Stimulated activated naive CD8-positive, alpha-beta T cell treated with anti-CD3 and anti-CD28 coated beads, Interleukin-15, Interleukin-2, amounts not matched to agents 100 ng/mL and 50 ng/mL, for 24 hours (primary cell): ENCODE measurements around the gene SERINC5.
A peak's percentile ranks its signal among the peaks of the same experiment; 100 is the strongest.
"Not testable (repeated sequence)": the region's sequence is repeated elsewhere in the genome, so short reads cannot be mapped to it uniquely, and the experiment has no call there.

ENCODE experiments used
- H3K27ac Mint-ChIP-seq: one replicate; pipeline ENCODE4 v1.8.0; 2021; ENCODE audit warnings: mild to moderate bottlenecking, mixed read lengths
- H3K27me3 Mint-ChIP-seq: one replicate; pipeline ENCODE4 v1.8.0; 2021; ENCODE audit warnings: mixed read lengths
- H3K36me3 Mint-ChIP-seq: one replicate; pipeline ENCODE4 v1.8.0; 2021; ENCODE audit warnings: low read depth, mixed read lengths
- H3K4me1 Mint-ChIP-seq: one replicate; pipeline ENCODE4 v1.8.0; 2021; ENCODE audit warnings: low read depth, mixed read lengths
- H3K4me3 Mint-ChIP-seq: one replicate; pipeline ENCODE4 v1.8.0; 2021; ENCODE audit warnings: mild to moderate bottlenecking, mixed read lengths
- H3K9me3 Mint-ChIP-seq: one replicate; pipeline ENCODE4 v1.8.0; 2021; ENCODE audit warnings: mixed read lengths

The SERINC5 gene

DNA sequence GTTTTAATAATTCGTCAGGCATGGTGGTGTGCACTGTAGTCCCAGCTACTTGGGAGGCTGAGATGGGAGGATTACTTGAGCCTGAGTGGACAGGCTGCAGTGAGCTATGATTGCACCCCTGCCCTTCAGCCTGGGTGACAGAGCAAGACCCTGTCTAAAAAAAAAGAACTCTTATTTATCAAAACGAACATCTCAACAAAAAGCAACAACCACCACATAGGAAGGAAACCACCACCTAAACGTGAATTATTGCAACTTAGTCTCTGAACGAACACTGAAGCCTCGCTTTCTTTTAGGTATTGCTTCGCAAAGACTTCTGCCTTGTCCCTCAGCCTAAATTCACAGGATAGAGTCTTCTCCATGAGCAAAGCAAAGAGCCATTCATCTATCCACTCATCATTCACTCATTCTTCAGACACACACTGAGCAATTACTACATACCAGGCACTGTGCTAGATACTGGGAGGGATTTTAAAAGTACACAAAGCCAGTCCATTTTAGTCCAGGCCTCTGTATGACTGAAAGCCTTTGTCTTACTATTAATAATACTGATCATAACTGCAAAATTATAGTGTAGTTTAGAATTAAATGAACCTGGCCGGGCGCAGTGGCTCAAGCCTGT is 163.3 kb downstream of the SERINC5 start:
- Mint-ChIP-seq H3K36me3 (no peaks in the 10 kb centered on the region), H3K27ac (no peak overlapping the region), H3K4me3 (no peak overlapping the region), H3K4me1 (peaks cover 18% of the 10 kb centered on the region), H3K9me3 (no peaks in the 10 kb centered on the region), H3K27me3 (no peaks in the 10 kb centered on the region)

DNA sequence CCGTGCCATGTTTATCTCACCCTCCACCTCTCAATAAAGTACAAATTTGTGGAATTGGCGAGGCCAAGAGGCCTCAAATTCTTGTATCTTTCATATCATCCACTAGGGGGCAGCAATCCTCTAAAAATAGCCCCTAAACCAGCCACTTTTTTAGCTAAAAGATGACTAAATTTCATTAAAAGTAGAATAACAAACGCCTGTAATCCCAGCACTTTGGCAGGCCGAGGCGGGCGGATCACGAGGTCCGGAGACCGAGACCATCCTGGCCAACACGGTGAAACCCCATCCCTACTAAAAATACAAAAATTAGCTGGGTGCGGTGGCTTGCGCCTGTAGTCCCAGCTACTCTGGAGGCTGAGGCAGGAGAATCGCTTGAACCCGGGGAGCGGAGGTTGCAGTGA is 164.1 kb downstream of the SERINC5 start:
- not testable (repeated sequence) for H3K36me3 Mint-ChIP-seq, H3K9me3 Mint-ChIP-seq, H3K27me3 Mint-ChIP-seq, H3K4me3 Mint-ChIP-seq, H3K27ac Mint-ChIP-seq
- peaks cover 18% of the 10 kb centered on the region for H3K4me1 Mint-ChIP-seq

DNA sequence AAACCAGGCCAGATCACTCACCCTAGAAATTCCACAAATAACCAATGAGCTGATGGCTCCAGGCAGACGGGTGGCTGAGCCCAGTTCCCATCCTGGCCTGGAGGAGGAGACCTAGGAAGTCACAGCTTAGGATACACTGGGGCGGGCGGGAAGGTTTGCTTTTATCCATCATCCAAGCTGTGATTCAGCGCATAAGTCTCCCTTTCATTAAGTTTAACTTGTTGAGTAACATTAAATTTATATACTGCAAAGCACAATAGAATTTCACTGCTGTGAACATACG is 165.0 kb downstream of the SERINC5 start:
- peaks cover 12% of the 10 kb centered on the region for H3K4me1 Mint-ChIP-seq
- no peaks in the 10 kb centered on the region for H3K27me3 Mint-ChIP-seq
- H3K4me3 Mint-ChIP-seq = no peak overlapping the region
- no peak overlapping the region for H3K27ac Mint-ChIP-seq
- H3K9me3 Mint-ChIP-seq = no peaks in the 10 kb centered on the region
- no peaks in the 10 kb centered on the region for H3K36me3 Mint-ChIP-seq

DNA sequence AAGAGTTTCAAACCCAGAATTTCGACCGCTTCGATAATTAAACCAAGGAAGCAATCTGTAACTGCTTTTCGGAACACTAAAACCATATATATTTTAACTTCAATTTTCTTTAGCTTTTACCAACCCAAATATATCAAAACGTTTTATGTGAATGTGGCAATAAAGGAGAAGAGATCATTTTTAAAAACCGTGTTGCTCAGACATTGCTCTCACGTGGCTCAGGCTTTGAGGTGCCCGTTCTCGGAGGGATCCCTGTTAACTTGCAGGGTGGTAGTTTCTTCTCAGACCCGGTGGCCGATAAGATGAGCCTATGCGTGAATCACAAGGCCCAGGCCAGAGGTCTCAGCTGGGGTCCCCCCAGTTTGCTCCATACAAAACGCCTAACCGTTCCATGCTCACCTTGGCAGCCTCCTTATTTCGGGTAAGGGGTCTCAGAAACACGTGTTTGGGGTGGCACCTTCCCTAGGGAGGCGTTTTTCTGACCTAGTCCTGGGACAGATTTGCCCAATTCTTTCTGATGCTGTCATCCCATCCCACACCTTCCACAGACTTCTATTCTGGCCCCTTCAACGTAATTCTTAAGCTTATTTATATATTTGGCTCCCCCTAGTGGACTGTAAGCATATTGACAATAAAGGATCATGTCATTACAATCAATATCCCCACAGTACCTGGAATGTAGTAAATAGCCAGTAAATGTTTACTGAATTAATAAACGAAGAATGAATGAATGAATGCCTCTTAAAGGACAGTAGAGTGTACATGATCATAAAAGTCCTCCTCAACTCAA is 172.6 kb downstream of the SERINC5 start:
- Mint-ChIP-seq H3K36me3 (no peaks in the 10 kb centered on the region), H3K27ac (peak overlapping the region; percentile 55), H3K4me3 (peak overlapping the region; percentile 50), H3K9me3 (no peaks in the 10 kb centered on the region), H3K4me1 (peaks cover 10% of the 10 kb centered on the region), H3K27me3 (no peaks in the 10 kb centered on the region)

DNA sequence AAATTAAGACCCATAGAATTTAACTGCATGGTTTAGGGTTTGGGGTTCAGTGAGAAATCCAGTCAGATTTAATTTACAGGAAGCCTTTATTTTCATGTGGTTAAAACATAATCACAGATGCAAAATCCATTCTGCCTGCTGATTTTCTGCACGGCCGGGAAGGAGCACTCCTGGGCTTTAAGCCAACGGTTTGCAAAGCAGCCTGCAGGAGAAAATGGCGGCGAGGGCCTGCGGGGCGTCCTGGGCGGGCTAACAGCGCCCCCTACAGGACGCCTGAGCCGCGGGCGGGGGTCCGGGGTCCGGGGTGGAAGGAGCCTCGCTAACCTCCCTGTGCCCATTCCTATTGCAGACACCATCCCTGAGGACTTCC is 173.1 kb downstream of the SERINC5 start:
- Mint-ChIP-seq H3K4me3 (peak overlapping the region; percentile 50), H3K36me3 (no peaks in the 10 kb centered on the region), H3K9me3 (no peaks in the 10 kb centered on the region), H3K27me3 (no peaks in the 10 kb centered on the region), H3K4me1 (peaks cover 10% of the 10 kb centered on the region), H3K27ac (peak overlapping the region; percentile 55)

DNA sequence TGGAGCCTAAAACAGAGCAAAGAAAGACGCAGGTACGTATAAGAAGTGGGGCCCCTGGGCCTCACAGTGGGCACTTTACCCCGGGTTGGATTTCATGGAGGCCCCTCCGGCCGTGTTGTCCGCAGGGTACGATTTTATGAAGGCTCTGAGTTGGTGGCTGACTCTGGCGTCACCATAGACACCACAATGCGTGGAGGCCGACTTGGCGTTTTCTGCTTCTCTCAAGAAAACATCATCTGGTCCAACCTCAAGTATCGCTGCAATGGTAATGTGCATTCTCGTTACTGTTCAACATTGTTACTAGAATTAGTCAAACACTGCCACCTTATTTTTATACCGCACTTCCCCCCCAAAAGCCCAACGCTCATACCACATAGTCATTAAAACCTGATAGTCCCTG is 173.6 kb downstream of the SERINC5 start:
- Mint-ChIP-seq H3K27ac (no peak overlapping the region), H3K4me3 (no peak overlapping the region), H3K27me3 (no peaks in the 10 kb centered on the region), H3K9me3 (no peaks in the 10 kb centered on the region), H3K4me1 (peaks cover 10% of the 10 kb centered on the region), H3K36me3 (no peaks in the 10 kb centered on the region)

DNA sequence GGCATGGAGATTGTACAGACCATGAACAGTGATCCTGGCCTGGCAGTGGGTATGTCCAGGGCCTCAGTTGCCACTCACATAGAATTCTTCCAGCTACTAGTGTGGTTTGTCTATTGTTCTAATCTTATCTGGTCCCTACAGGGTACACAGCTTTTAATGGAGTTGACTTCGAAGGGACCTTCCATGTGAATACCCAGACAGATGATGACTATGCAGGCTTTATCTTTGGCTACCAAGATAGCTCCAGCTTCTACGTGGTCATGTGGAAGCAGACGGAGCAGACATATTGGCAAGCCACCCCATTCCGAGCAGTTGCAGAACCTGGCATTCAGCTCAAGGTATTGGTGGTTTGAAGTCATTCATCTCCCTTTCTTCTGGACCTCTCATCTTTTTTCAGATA is 176.9 kb downstream of the SERINC5 start:
- no peaks in the 10 kb centered on the region for H3K27me3 Mint-ChIP-seq
- H3K4me3 Mint-ChIP-seq = no peak overlapping the region
- no peaks in the 10 kb centered on the region for H3K9me3 Mint-ChIP-seq
- no peak overlapping the region for H3K27ac Mint-ChIP-seq
- no peaks in the 10 kb centered on the region for H3K36me3 Mint-ChIP-seq
- peaks cover 10% of the 10 kb centered on the region for H3K4me1 Mint-ChIP-seq

DNA sequence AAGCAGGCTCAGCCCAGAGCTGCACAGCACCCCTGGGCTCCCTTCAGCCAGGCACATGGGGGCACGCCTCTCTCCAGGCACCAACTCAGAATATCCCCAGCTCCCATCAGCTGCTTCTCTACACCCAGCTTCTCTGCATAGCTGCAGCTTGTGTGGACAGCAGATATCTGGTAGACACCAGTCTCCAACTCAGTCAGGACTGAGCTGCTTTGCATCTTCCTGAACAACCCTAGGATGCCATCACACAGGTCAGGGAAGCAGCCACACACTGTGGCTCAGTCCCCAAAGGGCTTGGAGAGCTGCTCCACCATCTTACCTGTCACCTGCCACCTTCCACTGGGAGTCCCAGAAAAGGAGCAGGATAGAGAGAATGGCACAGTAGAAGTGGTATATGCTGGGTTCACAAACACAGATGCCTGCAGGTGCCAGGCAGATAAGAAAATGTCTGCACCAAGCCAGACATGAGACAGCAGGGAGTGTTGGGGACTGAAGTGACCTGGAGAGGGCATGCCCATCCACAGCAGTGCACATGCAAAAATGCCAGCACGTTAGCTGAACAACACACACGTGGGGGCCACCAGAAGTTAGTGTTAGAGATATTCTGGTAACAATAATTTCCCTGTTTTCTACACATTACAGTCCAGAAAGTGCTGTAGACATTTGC is 178.7 kb downstream of the SERINC5 start:
- no peak overlapping the region for H3K4me3 Mint-ChIP-seq
- H3K27ac Mint-ChIP-seq = no peak overlapping the region
- no peaks in the 10 kb centered on the region for H3K36me3 Mint-ChIP-seq
- H3K9me3 Mint-ChIP-seq = no peaks in the 10 kb centered on the region
- H3K4me1 Mint-ChIP-seq = no peaks in the 10 kb centered on the region
- no peaks in the 10 kb centered on the region for H3K27me3 Mint-ChIP-seq

DNA sequence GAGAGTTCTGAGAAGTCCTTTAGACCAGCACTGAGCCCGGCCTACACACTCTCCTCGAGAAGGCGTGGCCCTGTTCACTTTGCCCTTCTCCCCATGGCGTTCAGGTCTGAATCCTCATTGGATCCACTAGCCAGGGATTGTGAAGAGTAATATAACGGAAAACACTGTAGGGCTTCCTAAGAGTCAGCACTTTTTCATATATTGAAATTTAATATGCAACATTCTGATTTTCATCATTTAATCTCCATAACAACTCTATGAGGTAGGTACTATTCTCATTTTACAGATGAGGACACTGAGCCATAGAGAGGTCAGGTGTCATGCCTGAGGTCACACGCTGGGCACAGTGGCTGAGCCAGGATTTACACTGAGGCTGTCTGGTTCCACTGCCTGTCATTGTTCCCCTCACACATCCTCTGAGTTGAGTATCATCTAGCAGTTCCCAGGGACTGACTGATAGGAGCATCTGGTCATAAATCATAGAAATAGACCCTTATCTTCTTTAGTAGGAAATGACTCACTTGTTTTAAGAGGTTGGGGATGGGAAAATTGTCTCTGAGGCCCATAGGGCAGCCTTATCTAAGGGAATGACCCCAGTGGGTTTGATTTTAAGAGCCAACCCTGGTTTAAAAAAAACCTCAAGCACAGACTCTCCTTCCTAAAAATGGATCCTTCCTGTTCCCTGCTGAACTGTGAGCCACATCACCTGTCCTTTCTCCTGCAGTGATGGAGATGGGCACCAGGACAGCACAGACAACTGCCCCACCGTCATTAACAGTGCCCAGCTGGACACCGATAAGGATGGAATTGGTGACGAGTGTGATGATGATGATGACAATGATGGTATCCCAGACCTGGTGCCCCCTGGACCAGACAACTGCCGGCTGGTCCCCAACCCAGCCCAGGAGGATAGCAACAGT is 179.5 kb downstream of the SERINC5 start:
- Mint-ChIP-seq H3K4me1 (no peaks in the 10 kb centered on the region), H3K9me3 (no peaks in the 10 kb centered on the region), H3K27ac (no peak overlapping the region), H3K27me3 (no peaks in the 10 kb centered on the region), H3K36me3 (no peaks in the 10 kb centered on the region), H3K4me3 (no peak overlapping the region)

DNA sequence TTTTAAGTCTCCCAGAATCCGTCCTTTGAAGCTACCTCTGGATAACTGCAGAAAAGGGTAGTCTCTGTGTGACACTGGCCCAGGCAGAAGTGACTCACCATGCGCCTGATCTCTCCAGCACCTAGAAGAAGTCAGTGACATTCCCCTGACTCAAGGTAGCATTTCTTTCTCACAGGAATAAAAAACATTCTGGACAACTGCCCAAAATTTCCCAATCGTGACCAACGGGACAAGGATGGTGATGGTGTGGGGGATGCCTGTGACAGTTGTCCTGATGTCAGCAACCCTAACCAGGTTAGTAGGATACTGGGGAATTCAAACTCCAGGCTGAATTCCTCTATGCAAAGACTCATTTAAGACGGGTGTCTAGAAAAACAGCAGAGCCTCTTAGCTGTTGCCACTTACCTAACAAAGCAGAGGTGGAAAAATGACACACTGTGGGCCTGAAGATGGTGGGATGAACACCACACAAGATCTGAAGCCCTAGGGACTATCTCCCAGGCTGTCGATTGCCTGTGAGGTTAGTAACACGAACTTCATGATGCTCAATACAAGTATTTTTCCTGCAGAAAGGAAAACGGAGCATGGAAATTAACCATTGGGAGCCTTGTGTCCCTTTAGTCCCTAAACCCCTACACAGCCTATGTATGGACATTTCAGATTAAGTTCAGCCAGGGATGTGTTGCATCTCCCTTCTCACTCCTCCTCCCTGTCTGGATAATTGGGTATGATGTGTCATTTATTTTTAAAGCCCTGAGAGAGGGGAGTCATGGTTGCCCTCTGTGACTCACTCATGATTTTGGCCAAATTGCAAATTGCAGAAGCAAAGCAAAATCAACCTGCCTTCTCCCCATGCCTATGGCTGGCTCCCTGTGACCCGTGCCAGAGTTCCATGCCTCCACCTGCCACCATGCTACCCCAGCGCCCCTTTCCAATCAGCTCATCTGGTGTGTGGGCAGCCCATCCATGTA is 183.5 kb downstream of the SERINC5 start:
- no peaks in the 10 kb centered on the region for H3K9me3 Mint-ChIP-seq
- H3K27ac Mint-ChIP-seq = no peak overlapping the region
- H3K36me3 Mint-ChIP-seq = no peaks in the 10 kb centered on the region
- peaks cover 13% of the 10 kb centered on the region for H3K4me1 Mint-ChIP-seq
- no peaks in the 10 kb centered on the region for H3K27me3 Mint-ChIP-seq
- no peak overlapping the region for H3K4me3 Mint-ChIP-seq

DNA sequence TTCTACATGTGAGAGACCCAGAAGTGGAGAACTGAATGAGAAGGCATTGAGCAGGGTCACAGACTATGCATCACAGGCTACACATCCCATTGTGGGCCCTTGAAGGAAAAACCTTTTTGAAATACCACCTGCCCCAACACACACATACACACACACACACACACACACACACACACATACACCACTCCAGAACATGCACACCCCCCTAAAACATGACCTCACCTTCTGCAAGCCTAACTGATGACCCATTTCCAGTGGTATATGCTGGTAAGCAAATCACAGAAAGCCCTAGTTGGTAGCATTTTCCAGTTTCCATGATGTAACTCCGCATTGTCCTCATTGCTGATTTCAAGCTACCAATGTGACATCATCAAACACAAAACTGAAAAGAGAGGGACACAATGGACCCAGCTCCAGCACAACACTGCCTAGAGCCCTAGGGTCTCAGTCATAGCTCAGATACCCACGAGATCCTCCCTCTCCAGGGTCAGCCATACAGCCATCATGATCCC is 184.3 kb downstream of the SERINC5 start:
- Mint-ChIP-seq H3K27ac (no peak overlapping the region), H3K9me3 (no peaks in the 10 kb centered on the region), H3K36me3 (no peaks in the 10 kb centered on the region), H3K27me3 (no peaks in the 10 kb centered on the region), H3K4me1 (peaks cover 13% of the 10 kb centered on the region), H3K4me3 (no peak overlapping the region)

DNA sequence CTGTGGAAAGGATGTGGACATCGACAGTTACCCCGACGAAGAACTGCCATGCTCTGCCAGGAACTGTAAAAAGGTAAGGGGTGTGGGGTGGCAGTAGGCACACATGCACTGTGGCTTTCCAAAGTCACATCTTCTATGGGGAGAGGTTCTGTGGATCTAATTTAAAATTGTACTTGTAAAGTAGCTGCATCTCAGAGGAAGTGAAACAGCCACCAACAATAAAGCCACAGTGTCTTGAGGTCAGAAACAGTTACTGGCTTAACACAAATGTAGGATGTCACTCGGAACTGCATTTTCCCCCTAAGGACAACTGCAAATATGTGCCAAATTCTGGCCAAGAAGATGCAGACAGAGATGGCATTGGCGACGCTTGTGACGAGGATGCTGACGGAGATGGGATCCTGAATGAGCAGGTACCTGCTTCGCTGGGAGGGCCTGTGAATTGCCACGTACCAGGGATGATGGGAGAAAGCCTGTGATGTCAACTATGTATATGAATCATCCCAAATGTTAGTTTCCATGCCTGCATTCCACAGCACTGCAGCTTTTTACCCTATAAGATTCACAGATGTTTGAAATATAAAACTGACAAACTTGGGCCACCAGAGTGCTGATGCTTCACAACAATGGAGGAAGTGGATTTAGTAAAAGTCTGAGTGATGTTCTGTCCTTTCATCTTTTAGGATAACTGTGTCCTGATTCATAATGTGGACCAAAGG is 185.4 kb downstream of the SERINC5 start:
- Mint-ChIP-seq H3K36me3 (no peaks in the 10 kb centered on the region), H3K9me3 (no peaks in the 10 kb centered on the region), H3K27me3 (no peaks in the 10 kb centered on the region), H3K27ac (no peak overlapping the region), H3K4me3 (no peak overlapping the region), H3K4me1 (peaks cover 13% of the 10 kb centered on the region)

DNA sequence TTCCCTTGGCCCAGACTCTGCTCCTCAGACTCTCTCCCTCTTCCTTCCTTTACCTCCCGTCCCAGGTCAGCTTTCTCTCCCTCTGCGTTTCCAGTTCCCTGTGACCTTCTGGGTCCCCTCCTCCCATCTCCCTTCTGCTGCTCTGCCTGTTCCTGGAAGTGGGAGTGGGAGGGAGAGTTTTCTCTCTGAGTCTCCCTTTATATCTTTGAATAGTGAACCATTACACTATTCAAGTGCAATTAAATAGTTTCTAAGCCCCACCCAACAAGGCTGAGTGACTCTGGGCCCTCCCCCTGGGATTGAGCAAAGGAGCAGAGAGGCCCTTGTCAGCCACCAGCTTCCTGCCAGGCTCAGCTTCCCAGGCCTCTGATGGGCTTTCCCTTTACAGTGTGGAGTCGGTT is 185.9 kb downstream of the SERINC5 start:
- H3K9me3 Mint-ChIP-seq = no peaks in the 10 kb centered on the region
- peak overlapping the region; percentile 41 for H3K27ac Mint-ChIP-seq
- no peaks in the 10 kb centered on the region for H3K27me3 Mint-ChIP-seq
- H3K36me3 Mint-ChIP-seq = no peaks in the 10 kb centered on the region
- H3K4me3 Mint-ChIP-seq = no peak overlapping the region
- peaks cover 13% of the 10 kb centered on the region for H3K4me1 Mint-ChIP-seq
